Thyroid gland (tissue), 4 donors: ENCODE results near the gene TMEM131L. TPM values are rescaled to one million over a fixed set of nuclear protein-coding genes. Genes with fewer than 3 reads are reported as not detected.

ENCODE experiments used
- DNase-seq, 2 donors: peaks; one replicate each; pipeline ENCODE4 v3.0.0-alpha.2; 2019
- H3K27ac ChIP-seq, 3 donors: fragments of 200-600 bp; sonication (generic); 1 replicate in 2 of 3; 2 replicates in 1 of 3; pipeline ENCODE4 v1.5.1; 2016 to 2019; ENCODE audit warnings: mild to moderate bottlenecking in 1 of 3, moderate library complexity in 1 of 3
- H3K27me3 ChIP-seq: fragments of 200-600 bp; sonication (generic); one replicate; pipeline ENCODE4 v1.5.1; 2019
- H3K36me3 ChIP-seq, 2 donors: fragments of 200-600 bp; sonication (generic); one replicate each; pipeline ENCODE4 v1.5.1; 2016 to 2019
- H3K4me1 ChIP-seq, 2 donors: fragments of 200-600 bp; sonication (generic); one replicate each; pipeline ENCODE4 v1.5.1; 2017 to 2019
- H3K4me3 ChIP-seq, 3 donors: fragments of 200-600 bp; sonication (generic); replicated peaks in 1 of 3; 1 replicate in 2 of 3; 2 replicates in 1 of 3; pipeline ENCODE4 v1.5.1; 2016; ENCODE audit warnings: mild to moderate bottlenecking in 1 of 3
- H3K9me3 ChIP-seq: fragments of 200-600 bp; sonication (generic); one replicate; pipeline ENCODE4 v1.5.1; 2017
- CTCF ChIP-seq, 6 experiments: fragments of 200-600 bp in 3 of 6; fragments of 450-650 bp in 3 of 6; sonication (generic) in 3 of 6; IDR thresholded peaks; one replicate each; pipeline ENCODE4 v1.5.1; 2016 to 2019; ENCODE audit warnings: antibody characterized with exemption in 6 of 6, mild to moderate bottlenecking in 2 of 6, inconsistent platforms in 1 of 6, moderate library complexity in 1 of 6
- POLR2A ChIP-seq, 2 donors: fragments of 450-650 bp; IDR thresholded peaks; one replicate each; pipeline ENCODE4 v1.6.1; 2017; ENCODE audit warnings: antibody characterized with exemption in 2 of 2, mild to moderate bottlenecking in 2 of 2, moderate library complexity in 1 of 2
- WGBS, 2 donors: methylation state at CpG; one replicate each; pipeline ENCODE4 v1.1.5; 2017; 5-methylcytosine and 5-hydroxymethylcytosine counted together
- intact Hi-C: fragments of 100-400 bp; cut with DNase I; formaldehyde crosslinking; loops from one replicate; pipeline ENCODE4 v1.15.1; 2023
- total RNA-seq, 4 donors: library from RNA; depleted of rRNA; stranded (reverse); fragments of >200 nt; gene quantifications; one replicate each; pipeline ENCODE4 v1.2.3, GENCODE V29; 2016

TMEM131L gene
- total RNA-seq, 4 donors from 2014 or later = 11.1 to 17.9 (median 16.4) TPM

GRCh38 chr4:153518637-153519389 lies 52.7 kb downstream of the TMEM131L start:
- H3K4me1 ChIP-seq = no peaks in the 10 kb centered on the region
- intact Hi-C loops = no loop called here
- H3K27ac ChIP-seq = no peak overlapping the region
- DNase-seq = no peak
- TF ChIP-seq CTCF (IDR thresholded peaks at IDR 0.05) (no peak), POLR2A (IDR thresholded peaks at IDR 0.05) (no peak)
- H3K9me3 ChIP-seq = no peaks in the 10 kb centered on the region
- no peaks in the 10 kb centered on the region for H3K36me3 ChIP-seq
- no peaks in the 10 kb centered on the region for H3K27me3 ChIP-seq
- no peak overlapping the region for H3K4me3 ChIP-seq
- 78 to 86% methylated on average over 10 of the region's 10 CpGs for WGBS, 2 donors

DNA sequence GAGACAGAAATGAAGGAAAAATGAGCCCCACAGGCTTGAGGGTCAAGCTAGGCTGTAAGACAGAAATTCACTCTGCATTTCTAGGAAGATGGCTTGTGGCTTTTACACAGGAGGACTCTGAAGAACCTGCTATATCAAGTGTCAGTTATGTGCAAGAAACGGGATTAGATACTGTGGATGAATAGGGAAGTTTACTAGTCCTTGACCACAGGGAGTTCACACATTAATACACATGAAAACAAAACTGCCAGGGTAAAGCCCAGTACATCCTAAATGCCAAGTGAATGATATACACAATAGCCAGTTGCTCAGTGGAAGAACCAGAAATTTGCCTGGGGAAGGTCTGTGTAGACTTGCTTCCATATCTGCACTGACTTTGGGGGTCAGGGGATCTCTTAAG lies 53.5 kb downstream of the TMEM131L start:
- 70 to 94% methylated on average over 1 of the region's 1 CpG for WGBS, 2 donors
- Histone ChIP-seq H3K4me3 (no peak overlapping the region), H3K36me3 (no peaks in the 10 kb centered on the region), H3K4me1 (no peaks in the 10 kb centered on the region), H3K27ac (no peak overlapping the region), H3K9me3 (no peaks in the 10 kb centered on the region), H3K27me3 (no peaks in the 10 kb centered on the region)
- no peak for TF ChIP-seq CTCF (IDR thresholded peaks at IDR 0.05)
- no peak for DNase-seq
- intact Hi-C loops = no loop called here

DNA sequence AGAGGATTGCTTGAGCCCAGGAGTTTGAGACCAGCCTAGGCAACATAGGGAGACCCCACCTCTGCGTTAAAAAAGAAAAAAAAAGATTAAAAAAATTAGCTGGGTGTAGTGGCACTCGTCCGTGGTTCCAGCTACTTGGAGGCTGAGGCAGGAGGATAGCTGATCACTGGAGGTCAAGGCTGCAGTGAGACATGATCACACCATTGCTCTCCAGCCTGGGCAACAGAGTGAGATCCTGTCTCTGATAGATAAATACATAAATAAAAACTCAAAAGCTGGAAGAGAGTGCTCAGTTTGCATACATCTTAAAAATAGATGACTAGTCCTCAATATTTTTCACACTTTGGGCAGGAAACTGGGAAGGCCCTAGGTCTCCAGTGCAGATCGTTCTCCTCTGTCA lies 54.1 kb downstream of the TMEM131L start:
- Histone ChIP-seq H3K4me1 (no peaks in the 10 kb centered on the region), H3K27me3 (no peaks in the 10 kb centered on the region), H3K9me3 (no peaks in the 10 kb centered on the region), H3K4me3 (no peak overlapping the region), H3K36me3 (no peaks in the 10 kb centered on the region), H3K27ac (no peak overlapping the region)
- 89 to 94% methylated on average over 4 of the region's 4 CpGs for WGBS, 2 donors
- TF ChIP-seq POLR2A (IDR thresholded peaks at IDR 0.05) = no peak
- no peak for TF ChIP-seq CTCF (IDR thresholded peaks at IDR 0.05)
- intact Hi-C loops = no loop called here
- no peak for DNase-seq

GRCh38 chr4:153520801-153521329 lies 54.7 kb downstream of the TMEM131L start:
- H3K4me3 ChIP-seq = no peak overlapping the region
- TF ChIP-seq CTCF (IDR thresholded peaks at IDR 0.05) (no peak), POLR2A (IDR thresholded peaks at IDR 0.05) (no peak)
- intact Hi-C loops = no loop called here
- H3K27ac ChIP-seq = no peak overlapping the region
- H3K4me1 ChIP-seq = no peaks in the 10 kb centered on the region
- DNase-seq = no peak
- H3K27me3 ChIP-seq = no peaks in the 10 kb centered on the region
- 82 to 91% methylated on average over 8 of the region's 8 CpGs for WGBS, 2 donors
- no peaks in the 10 kb centered on the region for H3K9me3 ChIP-seq
- no peaks in the 10 kb centered on the region for H3K36me3 ChIP-seq

- WGBS, 2 donors = 94 to 96% methylated on average over 10 of the region's 10 CpGs
- H3K4me3 ChIP-seq = no peak overlapping the region
- DNase-seq = no peak
- no peaks in the 10 kb centered on the region for H3K27me3 ChIP-seq
- no peaks in the 10 kb centered on the region for H3K36me3 ChIP-seq
- no peaks in the 10 kb centered on the region for H3K4me1 ChIP-seq
- intact Hi-C loops = no loop called here
- TF ChIP-seq CTCF (IDR thresholded peaks at IDR 0.05) (no peak), POLR2A (IDR thresholded peaks at IDR 0.05) (no peak)
- no peak overlapping the region for H3K27ac ChIP-seq
- H3K9me3 ChIP-seq = no peaks in the 10 kb centered on the region
Measured at GRCh38 chr4:153521478-153521877, 55.3 kb downstream of the TMEM131L start.
